WTC11 (cell line): Measurements from ENCODE around the gene FAF1. TPM values are rescaled to one million over a fixed set of nuclear protein-coding genes. Genes with fewer than 3 reads are reported as not detected.

Experiments used
- ATAC-seq: fragments of 200-7000 bp; cut with Tn5 transposase; 2 replicates; pipeline ENCODE4 v1.10.0; 2021; ENCODE audit warnings: mild to moderate bottlenecking, moderate library complexity
- CTCF ChIA-PET: fragments of 300-600 bp; sonication (Branson Sonifier 250); formaldehyde crosslinking; loops from one replicate; lab custom pipeline; 2021; ENCODE audit warnings: antibody characterized with exemption; lab: Charles Lee
- POLR2A ChIA-PET: fragments of 350-600 bp; sonication (Branson Sonifier 250); formaldehyde crosslinking; loops from one replicate; lab custom pipeline; 2021; ENCODE audit warnings: antibody characterized with exemption; lab: Charles Lee
- DNase-seq: peaks from one replicate; pipeline ENCODE4 v3.0.0; 2021; ENCODE audit warnings: low spot score
- H3K27ac Mint-ChIP-seq: 2 replicates; pipeline ENCODE4 v1.8.0; 2021; ENCODE audit warnings: mixed read lengths
- H3K27me3 Mint-ChIP-seq: 2 replicates; pipeline ENCODE4 v1.8.0; 2021; ENCODE audit warnings: low read depth, mild to moderate bottlenecking, moderate library complexity, mixed read lengths
- H3K36me3 Mint-ChIP-seq: 2 replicates; pipeline ENCODE4 v1.8.0; 2021; ENCODE audit warnings: mixed read lengths
- H3K4me1 Mint-ChIP-seq: 2 replicates; pipeline ENCODE4 v1.8.0; 2022; ENCODE audit warnings: mixed read lengths
- H3K4me3 Mint-ChIP-seq: 2 replicates; pipeline ENCODE4 v1.8.0; 2021; ENCODE audit warnings: mild to moderate bottlenecking, moderate library complexity, mixed read lengths
- H3K9me3 Mint-ChIP-seq: 2 replicates; pipeline ENCODE4 v1.8.0; 2021; ENCODE audit warnings: mixed read lengths
- AR ChIP-seq: fragments of 250-450 bp; sonication (Bioruptor Pico); IDR thresholded peaks from 2 replicates; pipeline ENCODE4 v1.9.0; 2021; ENCODE audit warnings: mild to moderate bottlenecking
- ATF2 ChIP-seq: sonication (generic); formaldehyde crosslinking; IDR thresholded peaks from 2 replicates; pipeline ENCODE4 v1.8.1; 2022; ENCODE audit warnings: low read depth, missing genetic modification reagents, borderline replicate concordance
- ATF3 ChIP-seq: sonication (generic); formaldehyde crosslinking; conservative IDR thresholded peaks from 2 replicates; pipeline ENCODE4 v1.8.1; 2022; ENCODE audit warnings: mild to moderate bottlenecking, missing genetic modification reagents
- E2F1 ChIP-seq: sonication (generic); formaldehyde crosslinking; IDR thresholded peaks from 2 replicates; pipeline ENCODE4 v1.8.0; 2022; ENCODE audit warnings: mild to moderate bottlenecking, missing genetic modification reagents
- FOXK1 ChIP-seq: sonication (generic); formaldehyde crosslinking; IDR thresholded peaks from 2 replicates; pipeline ENCODE4 v1.8.0; 2022; ENCODE audit warnings: mild to moderate bottlenecking, moderate library complexity, missing genetic modification reagents
- FOXP1 ChIP-seq: sonication (generic); formaldehyde crosslinking; IDR thresholded peaks from 2 replicates; pipeline ENCODE4 v1.8.0; 2022; ENCODE audit warnings: missing genetic modification reagents, mild to moderate bottlenecking, moderate library complexity, borderline replicate concordance
- GABPB1 ChIP-seq: sonication (generic); formaldehyde crosslinking; IDR thresholded peaks from 2 replicates; pipeline ENCODE4 v1.8.1; 2023; ENCODE audit warnings: mild to moderate bottlenecking, missing genetic modification reagents
- HMGXB4 ChIP-seq: sonication (generic); formaldehyde crosslinking; IDR thresholded peaks from 2 replicates; pipeline ENCODE4 v1.8.1; 2023; ENCODE audit warnings: mild to moderate bottlenecking, moderate library complexity, missing genetic modification reagents
- MYBL2 ChIP-seq: sonication (generic); formaldehyde crosslinking; IDR thresholded peaks from 2 replicates; pipeline ENCODE4 v1.8.1; 2023; ENCODE audit warnings: mild to moderate bottlenecking, moderate library complexity, missing genetic modification reagents
- OVOL2 ChIP-seq: fragments of 250-450 bp; sonication (Bioruptor Pico); IDR thresholded peaks from 2 replicates; pipeline ENCODE4 v1.9.0; 2021; ENCODE audit warnings: mild to moderate bottlenecking, borderline replicate concordance
- PRRX2 ChIP-seq: fragments of 250-450 bp; sonication (Bioruptor Pico); IDR thresholded peaks from 2 replicates; pipeline ENCODE4 v1.8.0; 2021; ENCODE audit warnings: mild to moderate bottlenecking
- SP1 ChIP-seq: sonication (generic); formaldehyde crosslinking; conservative IDR thresholded peaks from 2 replicates; pipeline ENCODE4 v1.8.1; 2022; ENCODE audit warnings: missing genetic modification reagents
- TEAD4 ChIP-seq: sonication (generic); formaldehyde crosslinking; IDR thresholded peaks from 2 replicates; pipeline ENCODE4 v1.8.0; 2022; ENCODE audit warnings: mild to moderate bottlenecking, missing genetic modification reagents
- TP53 ChIP-seq: sonication (generic); formaldehyde crosslinking; IDR thresholded peaks from 2 replicates; pipeline ENCODE4 v1.8.1; 2023; ENCODE audit warnings: mild to moderate bottlenecking, missing genetic modification reagents
- USF1 ChIP-seq: sonication (generic); formaldehyde crosslinking; IDR thresholded peaks from 2 replicates; pipeline ENCODE4 v1.8.0; 2022; ENCODE audit warnings: mild to moderate bottlenecking, missing genetic modification reagents
- USF2 ChIP-seq: sonication (generic); formaldehyde crosslinking; IDR thresholded peaks from 2 replicates; pipeline ENCODE4 v1.8.1; 2023; ENCODE audit warnings: mild to moderate bottlenecking, missing genetic modification reagents, moderate library complexity
- ZBTB21 ChIP-seq: sonication (generic); formaldehyde crosslinking; IDR thresholded peaks from 2 replicates; pipeline ENCODE4 v1.8.1; 2023; ENCODE audit warnings: mild to moderate bottlenecking, missing genetic modification reagents, borderline replicate concordance
- ZMAT4 ChIP-seq: fragments of 250-450 bp; sonication (Bioruptor Pico); IDR thresholded peaks from 2 replicates; pipeline ENCODE4 v1.9.0; 2021; ENCODE audit warnings: mild to moderate bottlenecking
- ZNF232 ChIP-seq: sonication (generic); formaldehyde crosslinking; IDR thresholded peaks from 2 replicates; pipeline ENCODE4 v1.8.0; 2022; ENCODE audit warnings: mild to moderate bottlenecking, missing genetic modification reagents
- ZNF263 ChIP-seq: sonication (generic); formaldehyde crosslinking; IDR thresholded peaks from 2 replicates; pipeline ENCODE4 v1.8.1; 2022; ENCODE audit warnings: low read depth, mild to moderate bottlenecking, moderate library complexity, missing genetic modification reagents
- ZNF281 ChIP-seq: sonication (generic); formaldehyde crosslinking; IDR thresholded peaks from 2 replicates; pipeline ENCODE4 v1.8.0; 2023; ENCODE audit warnings: mild to moderate bottlenecking, missing genetic modification reagents
- ZNF317 ChIP-seq: sonication (generic); formaldehyde crosslinking; IDR thresholded peaks from 2 replicates; pipeline ENCODE4 v1.8.1; 2023; ENCODE audit warnings: low read depth, mild to moderate bottlenecking, moderate library complexity, missing genetic modification reagents, borderline replicate concordance
- ZNF671 ChIP-seq: fragments of 250-450 bp; sonication (Bioruptor Pico); IDR thresholded peaks from 2 replicates; pipeline ENCODE4 v1.8.0; 2021; ENCODE audit warnings: mild to moderate bottlenecking
- total RNA-seq: library from RNA; stranded (reverse); gene quantifications from 3 replicates; pipeline ENCODE4 v1.2.3, GENCODE V29; 2021

FAF1 gene
- total RNA-seq, 1 experiment from 2014 or later = 53.5 TPM

- Mint-ChIP-seq H3K9me3 (no peaks in the 10 kb centered on the region), H3K4me1 (no peaks in the 10 kb centered on the region), H3K36me3 (no peaks in the 10 kb centered on the region), H3K27ac (no peak overlapping the region), H3K4me3 (no peak overlapping the region), H3K27me3 (no peaks in the 10 kb centered on the region)
- ChIA-PET CTCF (no interaction called here), POLR2A (no interaction called here)
- ATAC-seq (no peak), DNase-seq (no peak)
- TF ChIP-seq TEAD4 (no peak), ZNF671 (no peak), E2F1 (CRISPR knock-in tag) (no peak), MYBL2 (CRISPR knock-in tag) (no peak), ZNF263 (CRISPR knock-in tag) (no peak), HMGXB4 (CRISPR knock-in tag) (no peak), USF2 (CRISPR knock-in tag) (no peak), AR (CRISPR knock-in tag) (no peak), USF1 (CRISPR knock-in tag) (no peak), TP53 (no peak), PRRX2 (CRISPR knock-in tag) (no peak), ZNF317 (CRISPR knock-in tag) (no peak)
Observed at GRCh38 chr1:50488876-50489275, 471.2 kb downstream of the FAF1 start.

- Mint-ChIP-seq H3K9me3 (no peaks in the 10 kb centered on the region), H3K27ac (no peak overlapping the region), H3K36me3 (no peaks in the 10 kb centered on the region), H3K27me3 (no peaks in the 10 kb centered on the region), H3K4me3 (no peak overlapping the region), H3K4me1 (no peaks in the 10 kb centered on the region)
- ATAC-seq = no peak
- POLR2A ChIA-PET = no interaction called here
- DNase-seq = no peak
- CTCF ChIA-PET = no interaction called here
- TF ChIP-seq ZMAT4 (CRISPR knock-in tag) (no peak), ZNF263 (CRISPR knock-in tag) (no peak), ZBTB21 (CRISPR knock-in tag) (no peak), ATF3 (CRISPR knock-in tag) (no peak), ZNF232 (CRISPR knock-in tag) (no peak), FOXK1 (CRISPR knock-in tag) (no peak), SP1 (CRISPR knock-in tag) (no peak), OVOL2 (CRISPR knock-in tag) (no peak), ATF2 (CRISPR knock-in tag) (no peak), GABPB1 (CRISPR knock-in tag) (no peak), ZNF281 (CRISPR knock-in tag) (no peak), FOXP1 (CRISPR knock-in tag) (no peak), USF2 (CRISPR knock-in tag) (no peak)
Observed at GRCh38 chr1:50488356-50488755, 471.7 kb downstream of the FAF1 start.
